Medulla oblongata (tissue), 1 donor: ENCODE data around the gene SCG5.

ENCODE experiments used
- DNase-seq: peaks from one replicate; pipeline ENCODE4 v3.0.0-alpha.2; 2015; ENCODE audit errors: extremely low spot score

SCG5 gene

DNA sequence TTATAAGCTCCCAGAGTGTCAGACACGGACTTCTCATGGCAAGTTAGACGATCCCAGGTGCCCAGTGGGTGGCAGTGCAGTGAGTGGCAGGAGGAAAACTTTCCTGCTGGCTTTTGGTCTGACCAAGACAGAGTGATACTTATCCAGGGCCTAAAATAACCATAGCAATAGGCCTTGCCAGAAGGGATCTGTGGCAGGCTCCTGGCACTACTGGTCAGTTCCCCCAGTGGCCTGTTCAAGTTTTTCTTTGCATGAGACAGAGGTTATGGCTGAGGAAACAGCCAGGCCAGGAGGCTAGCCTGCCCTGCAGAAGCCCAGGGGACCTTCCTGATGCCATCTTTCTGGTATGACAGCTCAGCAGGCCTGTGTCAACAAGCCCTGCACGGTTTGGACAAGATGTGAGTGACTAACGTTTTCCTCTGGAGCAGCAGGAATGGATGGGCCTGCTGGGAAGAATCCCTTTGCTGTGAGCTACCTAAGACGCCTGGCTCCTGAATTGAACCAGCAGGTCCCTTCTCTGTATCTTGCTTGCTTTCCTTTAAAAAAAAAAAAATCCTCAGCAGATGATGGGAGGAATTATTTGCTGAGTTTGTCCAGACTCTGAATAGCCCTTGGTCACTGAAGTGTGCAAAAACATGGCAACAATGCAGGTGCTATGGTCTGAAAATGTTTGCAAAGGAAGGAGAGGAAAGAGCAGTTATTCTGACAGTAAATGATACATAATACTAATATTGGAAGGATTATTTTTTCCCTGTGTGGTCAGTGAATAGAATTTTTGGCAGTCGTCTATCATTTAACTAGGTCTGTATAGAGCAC lies 18.0 kb downstream of the SCG5 start:
- DNase-seq: no peak

GRCh38 chr15:32663671-32664070 lies 22.2 kb downstream of the SCG5 start:
- DNase-seq: no peak

DNA sequence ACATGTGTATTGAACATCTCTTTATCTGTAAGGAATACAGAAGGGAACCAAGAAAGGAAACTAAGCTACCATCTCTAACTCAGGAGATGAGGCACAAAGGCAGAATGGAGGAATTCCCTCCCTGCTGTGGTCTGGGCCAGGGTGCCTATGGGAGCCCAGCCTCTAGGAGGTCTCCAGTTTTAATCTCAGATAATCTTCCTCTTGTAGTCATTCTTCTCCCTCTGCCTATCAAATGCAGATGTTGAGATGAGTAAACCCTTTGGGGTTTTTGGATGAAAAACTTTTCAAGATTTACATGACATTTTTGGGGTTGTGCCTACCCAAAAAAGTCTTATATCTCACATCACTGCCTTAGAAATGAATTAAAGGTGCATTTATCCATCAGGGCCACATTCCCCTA lies 23.3 kb downstream of the SCG5 start:
- no peak for DNase-seq

GRCh38 chr15:32667321-32667720 lies 25.8 kb downstream of the SCG5 start:
- DNase-seq: no peak

- DNase-seq: no peak
These were observed 27.4 kb downstream of the SCG5 start for GRCh38 chr15:32668942-32669341.

- peak; percentile 92 for DNase-seq
These were observed 28.5 kb downstream of the SCG5 start for GRCh38 chr15:32669896-32670611.

- DNase-seq: no peak
These were observed 29.1 kb downstream of the SCG5 start for GRCh38 chr15:32670623-32671022.

DNA sequence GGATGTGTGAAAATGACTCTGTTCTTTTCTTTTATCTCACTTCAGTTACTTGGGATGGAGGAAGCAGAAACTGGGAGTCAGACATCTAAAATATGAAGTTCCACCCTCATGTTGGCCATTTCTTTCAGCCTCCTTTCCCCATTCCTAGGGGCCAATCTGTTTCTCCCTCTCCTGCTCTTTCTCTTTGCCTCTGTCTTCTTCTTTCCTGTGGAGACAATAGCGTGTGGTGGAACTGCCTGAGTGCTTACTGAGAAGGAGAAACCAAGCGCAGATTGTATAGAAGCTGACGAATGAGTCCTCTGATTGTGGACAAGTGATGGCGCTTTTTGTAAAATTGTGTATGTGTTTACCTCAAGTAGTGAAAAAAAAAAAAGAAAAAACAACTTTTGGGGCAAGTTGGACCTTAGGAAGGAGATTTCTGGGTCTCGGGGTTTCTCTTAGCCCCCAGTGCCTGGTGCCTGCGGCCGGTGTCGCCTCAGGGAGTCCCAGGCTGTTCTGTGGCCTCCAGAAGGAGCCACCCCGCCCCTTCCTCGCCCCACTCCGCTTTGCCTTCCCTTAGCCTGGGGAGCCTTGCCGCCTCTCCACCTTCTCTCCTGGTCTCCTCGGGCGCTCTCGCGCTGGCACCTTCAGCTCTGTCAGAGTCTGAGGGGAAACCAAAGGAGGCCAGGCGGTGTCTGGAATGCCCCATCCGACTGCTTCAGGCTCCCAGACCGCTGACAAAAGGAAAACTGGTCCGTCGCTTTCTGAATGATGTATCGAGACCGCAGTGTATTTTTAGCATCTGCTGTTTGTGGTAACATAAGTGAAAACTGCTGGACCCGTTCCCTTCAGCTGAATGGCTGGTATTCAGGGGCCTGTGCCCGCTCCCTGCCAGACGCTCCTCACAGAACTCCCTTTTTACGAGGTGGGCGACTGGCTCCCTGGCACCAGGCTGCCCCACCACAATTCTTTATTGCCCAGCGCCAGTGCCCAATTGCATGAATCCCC lies 30.1 kb downstream of the SCG5 start:
- peak; percentile 65 for DNase-seq

DNA sequence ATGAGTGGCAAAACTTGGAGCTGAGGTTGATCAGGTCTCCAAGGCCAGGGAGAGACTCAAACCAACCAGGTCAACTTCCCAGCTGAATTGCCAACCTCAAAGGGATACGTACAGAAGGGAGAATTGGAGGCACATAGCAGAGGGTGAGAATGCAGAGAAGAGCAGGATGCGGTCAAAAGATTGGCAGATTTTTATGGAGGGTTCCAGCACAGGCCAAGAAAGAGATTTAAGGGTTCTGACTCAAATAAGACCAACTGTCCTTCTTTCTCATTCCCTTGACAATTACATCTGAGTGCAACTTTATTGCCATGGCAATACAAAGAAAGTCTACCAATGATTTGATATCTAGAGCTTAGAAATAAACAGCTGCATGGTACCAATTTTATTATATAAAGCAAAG lies 33.2 kb downstream of the SCG5 start:
- DNase-seq: no peak

DNA sequence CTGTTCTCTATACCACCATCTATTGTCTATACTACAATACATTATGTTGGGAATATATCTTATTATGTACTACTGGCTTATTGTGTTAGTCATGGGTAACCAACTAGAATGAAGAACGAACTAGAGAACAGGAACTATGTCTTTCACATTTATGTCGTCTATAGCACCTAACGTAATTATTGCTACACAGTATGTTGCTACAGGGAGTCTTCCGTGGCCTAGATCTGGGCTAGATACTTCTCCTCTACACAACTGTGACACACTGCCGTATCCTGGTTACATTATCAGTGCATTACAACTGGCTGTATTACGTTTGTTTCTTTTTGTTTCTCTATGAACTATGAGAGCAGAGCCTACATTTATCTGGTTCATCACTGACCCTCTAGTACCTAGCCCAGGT lies 34.0 kb downstream of the SCG5 start:
- no peak for DNase-seq

- no peak for DNase-seq
These were observed 34.7 kb downstream of the SCG5 start for GRCh38 chr15:32676169-32676568.

DNA sequence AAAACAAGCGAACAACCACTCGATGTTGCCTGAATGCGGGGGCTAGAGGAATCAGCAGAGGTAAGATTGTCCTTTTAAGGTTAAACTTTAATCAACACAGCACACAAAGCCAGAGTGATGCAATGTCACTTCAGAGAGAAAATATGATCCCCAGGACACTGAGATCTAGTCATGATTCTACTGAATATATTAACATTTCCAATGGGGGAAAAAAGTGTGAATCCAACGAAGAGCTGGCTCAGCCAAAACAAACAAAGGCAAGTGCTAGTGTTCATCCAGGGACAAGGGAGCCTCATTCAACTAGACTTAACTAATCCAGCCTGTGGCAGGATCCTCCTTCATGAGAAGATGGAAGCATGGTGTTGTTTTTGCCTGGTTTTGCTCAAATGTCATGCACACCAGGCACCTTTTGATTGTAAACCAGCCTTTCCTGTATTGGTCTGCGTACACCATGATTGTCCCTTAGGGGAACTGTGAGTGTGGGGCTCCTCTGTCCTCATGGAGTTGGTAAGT lies 35.8 kb downstream of the SCG5 start:
- peak; percentile 45 for DNase-seq

- no peak for DNase-seq
These were observed 37.8 kb downstream of the SCG5 start for GRCh38 chr15:32679298-32679690.

DNA sequence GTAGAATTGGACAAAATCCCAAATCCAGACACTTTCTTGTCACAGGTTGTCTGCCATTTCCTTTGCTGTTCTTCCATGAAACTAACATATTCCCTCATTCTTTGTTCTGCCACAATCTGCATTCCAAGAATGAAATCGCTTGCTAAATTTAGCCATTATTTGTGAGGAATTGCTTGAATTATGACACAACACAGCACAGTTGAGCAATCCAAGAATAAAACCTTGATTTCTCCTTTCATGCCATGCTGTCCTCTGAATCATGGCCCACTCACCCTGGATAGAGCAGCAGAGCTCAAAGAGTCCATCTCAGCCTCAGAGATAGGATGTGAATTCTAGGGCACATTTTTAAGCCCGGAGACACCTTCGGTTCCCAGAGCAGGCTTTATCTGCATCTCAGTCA lies 41.1 kb downstream of the SCG5 start:
- DNase-seq: no peak

- no peak for DNase-seq
These were observed 41.6 kb downstream of the SCG5 start for GRCh38 chr15:32682977-32683630.

- no peak for DNase-seq
These were observed 42.5 kb downstream of the SCG5 start for GRCh38 chr15:32683906-32684584.

GRCh38 chr15:32685576-32685975 lies 44.1 kb downstream of the SCG5 start:
- no peak for DNase-seq

DNA sequence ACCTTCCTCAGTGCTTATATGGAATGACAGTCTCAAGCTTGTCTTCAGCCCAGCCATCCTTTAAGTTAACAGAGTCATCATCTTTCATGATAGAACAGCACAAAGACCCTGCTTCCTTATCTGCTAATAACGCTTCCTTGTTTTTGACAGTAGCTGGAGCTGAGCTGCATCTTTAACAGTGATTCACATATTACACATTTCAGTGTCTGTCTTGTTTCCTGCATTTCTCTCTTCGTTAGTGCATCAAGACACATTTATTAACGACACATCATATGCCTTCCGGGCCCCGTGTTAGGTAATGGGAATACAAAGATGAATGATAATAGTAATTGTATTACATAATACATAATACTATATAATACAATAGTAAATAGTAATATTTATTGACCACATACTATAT lies 46.0 kb downstream of the SCG5 start:
- no peak for DNase-seq

DNA sequence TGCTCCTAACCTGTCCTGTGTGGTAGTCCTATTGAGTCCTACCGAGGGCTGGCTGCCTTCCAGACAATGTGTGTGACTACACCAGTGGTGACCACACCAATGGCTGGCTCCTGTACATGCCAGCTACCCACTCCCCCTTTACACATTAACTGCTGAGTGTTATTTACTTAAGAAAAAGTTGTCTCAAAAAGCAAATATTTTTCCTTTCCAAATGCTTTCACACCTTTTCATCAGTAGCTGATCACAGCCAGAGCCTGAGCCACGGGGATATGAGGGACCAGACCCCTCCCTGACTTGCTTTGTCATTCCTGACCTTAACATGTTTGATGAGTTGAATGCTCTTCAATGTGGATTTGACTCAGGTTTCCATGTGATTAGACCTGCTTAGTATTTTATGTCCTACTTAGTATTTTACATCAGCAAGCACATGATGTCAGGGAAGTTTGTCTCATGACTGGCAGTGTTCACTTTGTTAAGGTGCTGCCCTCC lies 46.7 kb downstream of the SCG5 start:
- no peak for DNase-seq

DNA sequence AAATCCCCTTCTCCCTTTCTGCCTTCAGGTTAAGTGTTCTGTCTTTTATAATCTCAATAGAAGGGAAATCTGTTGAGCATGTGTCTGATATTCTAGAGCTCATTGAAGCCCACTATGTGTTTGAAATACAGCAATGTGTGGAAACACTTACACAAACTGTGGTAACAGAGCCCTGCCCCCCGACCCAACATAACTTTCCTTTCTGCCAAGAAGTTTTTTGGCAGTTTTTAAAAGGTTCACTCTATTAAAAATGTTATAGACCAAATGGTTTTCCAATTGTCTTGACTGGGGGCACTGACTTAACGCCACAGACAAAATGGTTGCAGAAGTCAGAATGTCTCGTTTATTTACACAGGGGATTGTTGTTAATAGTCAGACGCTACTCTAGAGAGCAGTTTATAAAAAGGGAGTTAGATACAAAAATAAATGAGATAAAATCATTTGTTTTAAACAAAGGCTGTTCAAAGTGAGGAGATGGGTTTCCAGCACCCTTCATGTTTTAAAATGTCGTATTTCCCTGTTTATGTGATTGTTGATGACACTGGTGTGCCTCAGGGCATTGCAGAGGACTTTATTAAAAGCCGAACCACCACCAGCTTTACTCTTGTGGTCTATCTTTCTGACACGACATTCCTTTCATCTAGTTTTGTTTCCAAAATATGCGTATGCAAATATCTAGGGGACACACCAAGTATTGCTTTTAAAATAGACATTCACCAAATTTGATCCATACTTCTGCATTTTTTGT lies 49.6 kb downstream of the SCG5 start:
- DNase-seq: no peak
